NCI-H524 treated with DMSO at 0.1 percent for 48 hours (cell line): ENCODE results near the gene DRC7.

Experiments used
- DNase-seq: peaks from one replicate; lab custom pipeline; 2025; lab: John Stamatoyannopoulos, UW

DRC7 gene

GRCh38 chr16:57694725-57695679, at the start of gene DRC7:
Gene DRC7 (plus strand): TSS chr16:57694806. CDS start chr16:57697950, 3,144 bp downstream.
- peak; percentile 20 for DNase-seq

- DNase-seq = no peak
These were observed 49.4 kb upstream of the DRC7 start for GRCh38 chr16:57645169-57645568.

GRCh38 chr16:57645691-57646387, 48.8 kb upstream of the DRC7 start:
- no peak for DNase-seq

- no peak for DNase-seq
These were observed 48.1 kb upstream of the DRC7 start for GRCh38 chr16:57646388-57647039.

GRCh38 chr16:57647136-57647875, 47.3 kb upstream of the DRC7 start:
- no peak for DNase-seq

- DNase-seq = no peak
These were observed 46.5 kb upstream of the DRC7 start for GRCh38 chr16:57648125-57648524.

- DNase-seq = peak; percentile 63
These were observed 45.8 kb upstream of the DRC7 start for GRCh38 chr16:57648581-57649442.

- no peak for DNase-seq
These were observed 45.2 kb upstream of the DRC7 start for GRCh38 chr16:57649443-57649751.

- DNase-seq = no peak
These were observed 44.8 kb upstream of the DRC7 start for GRCh38 chr16:57649846-57650245.

- DNase-seq = peak; percentile 26
These were observed 43.0 kb upstream of the DRC7 start for GRCh38 chr16:57651344-57652333.

- DNase-seq = no peak
These were observed 41.7 kb upstream of the DRC7 start for GRCh38 chr16:57652695-57653471.

GRCh38 chr16:57653936-57654335, 40.7 kb upstream of the DRC7 start:
- DNase-seq = no peak

GRCh38 chr16:57656342-57656955, 38.2 kb upstream of the DRC7 start:
- no peak for DNase-seq

GRCh38 chr16:57657228-57657627, 37.4 kb upstream of the DRC7 start:
- DNase-seq = no peak

GRCh38 chr16:57658130-57658877, 36.3 kb upstream of the DRC7 start:
- DNase-seq = no peak

- DNase-seq = no peak
These were observed 35.5 kb upstream of the DRC7 start for GRCh38 chr16:57658878-57659674.
